Hippocampal formation (tissue), 2 donors: ENCODE data around the gene TTC38.

ENCODE experiments used
- DNase-seq, 2 donors: peaks; one replicate each; lab custom pipeline; 2025; lab: John Stamatoyannopoulos, UW

TTC38 gene

DNA sequence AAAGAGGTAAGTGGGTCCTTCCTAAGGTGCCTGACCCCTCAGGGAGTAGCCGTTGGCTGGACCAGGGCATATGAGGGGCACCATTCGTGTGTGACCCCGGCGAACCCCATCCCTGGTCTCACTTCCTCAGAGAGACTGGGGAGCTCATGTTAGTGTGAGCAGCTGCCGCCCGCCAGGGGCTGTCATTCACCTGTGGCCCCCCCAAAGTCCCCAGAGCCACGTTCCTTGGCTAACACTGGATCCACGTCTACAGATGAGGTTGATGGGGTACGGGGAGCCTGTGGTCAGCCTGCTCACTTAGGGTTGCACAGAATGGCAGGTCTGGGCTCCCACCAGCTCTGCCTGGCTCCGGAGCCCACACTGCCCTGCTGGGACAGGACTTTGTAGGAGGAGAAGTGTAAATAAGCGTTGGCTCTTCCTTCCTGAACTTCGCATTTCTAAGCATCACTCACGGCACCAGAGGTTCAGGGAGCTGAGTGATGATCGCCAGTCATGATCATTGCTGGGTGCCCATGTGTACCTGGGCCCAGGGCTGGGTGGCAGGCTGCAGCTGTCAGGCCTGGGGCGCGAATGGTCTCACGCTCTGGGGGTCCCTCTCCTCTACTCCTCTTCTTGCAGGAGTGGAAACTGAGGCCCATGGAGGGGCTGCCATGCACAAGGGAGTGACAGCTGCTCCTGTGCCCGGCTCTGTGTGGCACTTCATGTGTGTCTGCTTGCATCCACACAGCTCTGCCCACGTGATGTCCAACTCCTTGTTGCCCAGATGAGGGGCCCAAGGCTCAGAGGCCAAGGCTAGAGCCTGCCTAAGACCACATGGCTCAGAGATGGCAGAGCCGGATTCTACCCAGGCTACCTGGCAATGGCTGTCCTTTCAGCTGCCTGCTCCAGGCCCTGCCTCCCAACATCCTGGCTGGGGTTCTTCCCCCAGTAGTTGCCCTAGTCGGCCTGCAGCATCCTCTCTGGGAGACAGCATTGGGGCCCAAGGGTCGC lies 11.1 kb downstream of the TTC38 start:
- DNase-seq = no peak

DNA sequence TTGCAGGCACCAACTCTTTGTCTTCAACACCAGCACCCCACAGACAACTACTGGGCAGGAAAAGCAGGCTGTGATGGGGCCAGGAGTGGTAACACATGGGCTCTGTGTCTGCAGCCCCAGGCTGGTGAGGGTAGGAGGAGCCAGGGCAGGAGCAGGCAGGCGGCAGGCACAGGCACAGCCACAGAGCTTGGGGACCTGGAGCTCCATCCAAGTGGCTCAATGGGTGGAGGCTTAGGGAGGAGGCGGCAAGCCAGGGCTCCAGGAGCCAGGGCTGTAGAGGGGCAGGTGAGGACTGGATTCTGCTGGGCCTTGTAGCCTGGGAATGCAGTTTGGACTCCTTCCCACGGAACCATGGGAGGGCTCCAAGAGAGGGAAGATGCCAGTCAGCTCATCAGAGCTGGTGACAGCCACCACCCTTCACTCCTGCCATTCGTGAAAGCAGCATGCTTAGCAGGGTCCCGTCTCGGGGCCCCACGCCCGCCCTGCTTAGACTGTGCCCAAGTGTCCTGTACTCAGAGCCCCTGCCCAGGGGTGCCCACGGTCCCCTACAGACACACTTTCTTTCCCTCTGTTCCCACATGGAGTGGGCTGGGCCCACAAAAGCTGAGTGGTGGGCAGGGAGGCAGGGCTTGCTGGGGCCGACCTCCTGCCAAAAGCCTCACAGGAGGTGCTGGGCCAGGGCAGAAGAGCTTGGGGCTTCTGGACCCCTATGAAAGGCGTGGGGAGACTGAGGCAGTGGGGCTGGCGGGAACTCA lies 12.4 kb downstream of the TTC38 start:
- DNase-seq = no peak

DNA sequence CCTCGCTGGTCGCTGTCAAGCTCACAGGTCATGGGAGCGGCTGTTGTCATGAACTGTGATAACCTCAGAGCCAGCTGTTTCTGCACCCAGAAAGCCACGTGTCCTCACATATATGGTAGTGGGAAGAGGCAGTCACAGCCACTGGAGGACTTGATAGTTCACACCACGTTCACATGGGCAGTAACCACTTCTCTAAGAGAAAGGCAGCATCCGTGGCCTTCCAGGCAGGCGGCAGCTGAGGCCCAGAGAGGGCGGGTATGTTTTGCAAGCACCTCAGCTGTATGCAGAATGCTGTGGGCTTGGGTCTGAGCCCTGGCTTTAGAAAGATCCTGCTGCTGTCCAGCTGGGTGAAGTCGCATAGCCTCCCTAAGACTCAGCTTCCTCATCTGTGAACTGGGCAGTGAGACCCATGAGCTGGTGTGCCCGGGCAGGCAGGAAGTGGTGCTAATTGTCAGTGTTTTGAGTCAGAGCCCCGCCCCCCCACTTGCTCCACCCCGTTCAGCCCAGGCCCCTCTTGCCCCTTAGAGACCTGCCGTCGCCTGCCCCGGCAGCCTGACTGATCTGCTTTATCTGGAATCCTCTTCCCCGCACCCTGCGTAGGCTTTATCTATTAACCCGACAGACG lies 13.3 kb downstream of the TTC38 start:
- peak; percentile 14 to 60 for DNase-seq

DNA sequence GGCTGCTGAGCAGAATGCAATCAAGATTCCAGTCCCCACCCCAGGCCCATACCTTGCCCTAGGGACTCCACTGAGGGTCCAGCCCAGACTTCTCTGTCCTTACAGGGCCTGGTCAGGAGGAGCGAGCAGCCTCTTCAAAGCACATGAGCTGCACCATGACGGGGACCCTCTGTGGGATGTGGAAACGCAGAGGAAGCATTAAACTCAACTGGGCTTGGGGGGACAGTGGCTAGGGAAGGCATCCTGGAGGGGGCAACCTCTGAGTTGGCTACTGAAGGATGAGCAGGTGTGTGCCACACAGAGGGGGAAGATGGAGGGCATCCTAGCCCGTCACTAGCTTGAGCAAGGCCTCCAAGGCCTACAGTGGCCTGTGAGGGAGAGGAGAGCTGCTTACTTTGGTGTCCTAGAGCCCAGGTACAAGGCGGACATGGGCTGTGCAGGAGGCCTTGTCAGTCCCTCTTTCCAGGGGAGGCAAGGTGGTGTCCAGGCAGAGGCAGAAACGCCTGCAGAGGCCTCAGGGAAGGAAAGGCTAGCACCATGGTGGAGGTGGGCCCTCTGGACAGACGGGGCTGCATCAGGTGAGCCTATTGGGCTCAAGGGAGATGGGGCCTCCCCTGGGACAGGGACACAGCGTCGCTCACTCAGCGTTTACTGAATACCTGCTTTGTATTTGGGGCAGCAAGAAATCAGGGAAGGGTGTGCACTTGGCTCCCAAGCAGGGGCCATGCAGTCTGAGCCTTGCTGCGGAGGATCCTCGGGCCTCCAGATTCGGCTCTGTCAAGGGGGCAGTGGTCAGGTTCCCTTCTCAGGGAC lies 14.3 kb downstream of the TTC38 start:
- no peak for DNase-seq

DNA sequence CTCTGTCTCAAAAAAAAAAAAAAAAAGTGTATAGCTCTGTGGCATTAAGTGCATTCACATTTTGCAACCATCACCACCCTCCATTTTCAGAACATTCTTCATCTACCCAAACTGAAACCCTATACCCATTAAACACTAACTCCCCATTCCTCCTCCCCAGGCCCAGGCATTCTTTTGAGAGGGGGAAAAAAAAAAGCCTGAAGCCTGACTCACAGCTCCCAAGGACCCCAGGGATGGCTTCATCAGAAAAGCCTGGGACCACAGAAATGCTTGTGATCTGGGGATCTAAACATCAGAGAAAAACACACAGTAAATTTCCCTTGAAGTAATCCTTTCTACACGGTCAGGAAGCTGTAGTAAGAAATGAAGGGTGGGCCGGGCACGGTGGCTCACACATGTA lies 18.2 kb downstream of the TTC38 start:
- DNase-seq = no peak

DNA sequence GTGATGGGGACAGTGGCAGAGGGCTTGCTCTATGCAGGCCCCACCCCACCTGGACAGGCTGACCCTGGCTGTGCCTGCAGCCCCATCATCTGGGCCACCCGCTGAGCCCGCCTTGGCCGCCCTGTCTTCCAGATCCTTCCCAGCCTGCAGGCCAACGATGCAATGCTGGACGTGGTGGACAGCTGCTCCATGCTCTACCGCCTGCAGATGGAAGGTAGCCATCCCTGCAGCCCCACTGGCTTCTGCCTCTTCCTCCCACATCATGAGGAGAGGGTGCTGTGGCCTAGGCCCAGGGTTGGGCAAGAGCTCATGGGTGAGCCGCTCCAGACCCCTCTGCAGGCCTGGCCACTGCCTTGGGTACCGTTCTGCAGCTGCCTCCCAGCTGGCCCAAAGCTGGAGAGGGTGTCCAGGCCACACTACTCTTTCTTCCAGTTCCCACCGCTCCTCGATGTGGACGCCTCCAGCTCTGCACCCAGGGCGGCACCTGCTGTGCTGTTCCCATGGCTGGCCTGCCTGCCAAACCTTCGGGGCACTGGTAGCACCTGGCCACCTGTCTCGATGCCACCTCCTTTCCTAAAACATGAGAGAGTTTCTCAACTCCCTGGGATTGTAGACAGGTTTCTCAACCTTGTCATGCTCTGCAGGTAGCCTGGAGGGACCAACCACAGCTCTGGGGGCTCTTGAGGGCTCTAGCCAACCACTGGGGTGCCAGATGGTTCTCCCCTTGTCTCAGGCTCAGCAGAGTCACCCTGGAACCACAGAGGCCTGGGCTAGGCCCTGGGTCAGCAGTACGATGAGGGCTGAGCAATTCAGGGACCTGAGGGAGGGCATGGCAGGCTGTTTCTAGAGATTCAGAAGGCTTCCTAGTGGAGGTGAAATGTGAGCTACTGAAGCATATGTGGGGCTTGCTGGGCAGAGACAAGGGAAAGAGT lies 19.4 kb downstream of the TTC38 start:
- DNase-seq = no peak

DNA sequence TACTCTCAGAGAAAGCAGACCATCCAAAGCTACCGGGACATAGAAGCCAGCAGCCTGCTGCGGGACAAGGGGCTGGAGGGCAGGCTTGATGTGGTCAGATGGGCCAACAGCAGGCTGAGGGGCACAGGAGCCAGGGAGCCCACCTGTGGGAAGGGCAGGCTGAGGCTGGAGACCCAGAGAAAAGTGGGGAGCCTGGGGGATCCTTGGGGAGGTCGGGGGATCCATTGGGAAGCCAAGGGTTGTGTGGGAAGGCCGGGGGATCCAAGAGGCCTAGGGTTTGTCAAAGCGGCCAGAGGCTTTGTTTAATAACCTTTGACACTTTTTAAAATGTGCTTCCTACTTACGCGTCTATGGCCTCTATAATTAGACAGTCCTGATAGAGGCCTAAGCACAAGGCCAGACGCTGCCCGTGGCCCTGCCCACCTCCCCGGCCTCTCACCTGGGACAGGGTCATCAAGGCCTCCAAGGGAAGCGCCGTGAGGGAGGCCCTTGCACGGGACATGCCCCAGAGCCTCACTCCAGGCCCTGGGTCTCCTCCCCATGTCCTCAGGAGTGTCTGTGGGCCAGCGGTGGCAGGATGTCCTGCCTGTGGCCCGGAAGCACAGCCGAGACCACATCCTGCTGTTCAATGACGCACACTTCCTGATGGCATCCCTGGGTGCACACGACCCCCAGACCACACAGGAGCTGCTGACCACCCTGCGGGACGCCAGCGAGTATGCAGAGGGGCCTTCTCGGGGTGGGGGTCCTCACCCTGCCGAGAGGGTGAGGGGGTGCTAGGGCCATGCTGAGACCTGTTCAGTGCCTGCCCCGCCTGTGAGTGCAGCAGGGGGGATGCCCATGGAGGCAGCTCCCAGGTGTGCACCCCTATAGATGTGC lies 20.3 kb downstream of the TTC38 start:
- DNase-seq = no peak

DNA sequence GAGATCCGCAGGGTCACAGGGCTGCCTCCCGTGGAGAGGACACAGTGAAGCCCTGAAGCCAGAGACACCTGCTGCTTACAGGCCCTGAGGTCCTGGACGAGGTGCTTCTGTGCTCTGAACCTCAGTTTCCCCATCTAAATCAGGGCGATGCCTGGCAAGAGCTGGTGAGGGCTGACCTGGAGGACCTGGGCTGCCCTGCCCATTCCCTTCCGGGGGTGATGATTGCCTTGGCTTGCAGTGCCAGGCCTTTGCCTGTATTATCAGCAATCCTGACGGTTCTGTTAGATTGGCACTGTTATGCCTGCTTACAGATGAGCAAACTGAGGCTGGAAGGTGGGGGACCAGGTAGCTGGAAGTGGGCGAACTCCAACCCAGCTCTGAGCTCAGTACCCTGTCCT lies 21.0 kb downstream of the TTC38 start:
- DNase-seq = no peak

DNA sequence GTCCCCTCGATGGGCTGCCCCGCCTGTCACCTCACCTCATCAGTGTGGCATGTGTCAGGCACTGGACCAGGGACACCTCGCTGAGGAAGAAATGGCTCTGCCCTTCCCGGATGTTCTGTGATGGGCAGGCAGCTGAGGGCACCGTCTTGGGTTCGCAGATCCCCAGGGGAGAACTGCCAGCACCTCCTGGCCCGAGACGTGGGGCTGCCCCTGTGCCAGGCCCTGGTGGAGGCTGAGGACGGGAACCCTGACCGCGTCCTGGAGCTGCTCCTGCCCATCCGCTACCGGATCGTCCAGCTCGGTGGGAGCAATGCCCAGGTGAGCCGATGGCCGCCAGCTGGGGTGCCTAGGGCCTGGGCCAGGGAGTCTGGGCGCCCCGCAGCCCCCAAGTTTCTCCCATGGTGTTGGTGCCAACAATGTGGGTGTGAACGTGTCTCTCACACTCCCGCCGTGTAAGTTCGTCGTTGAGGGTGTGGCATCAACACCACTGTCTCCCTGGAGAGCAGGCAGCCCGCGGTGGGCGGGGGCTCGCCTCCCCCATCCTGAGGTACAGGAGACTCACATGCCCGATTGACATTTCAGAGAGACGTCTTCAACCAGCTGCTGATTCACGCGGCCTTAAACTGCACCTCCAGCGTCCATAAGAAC lies 21.6 kb downstream of the TTC38 start:
- DNase-seq = no peak

DNA sequence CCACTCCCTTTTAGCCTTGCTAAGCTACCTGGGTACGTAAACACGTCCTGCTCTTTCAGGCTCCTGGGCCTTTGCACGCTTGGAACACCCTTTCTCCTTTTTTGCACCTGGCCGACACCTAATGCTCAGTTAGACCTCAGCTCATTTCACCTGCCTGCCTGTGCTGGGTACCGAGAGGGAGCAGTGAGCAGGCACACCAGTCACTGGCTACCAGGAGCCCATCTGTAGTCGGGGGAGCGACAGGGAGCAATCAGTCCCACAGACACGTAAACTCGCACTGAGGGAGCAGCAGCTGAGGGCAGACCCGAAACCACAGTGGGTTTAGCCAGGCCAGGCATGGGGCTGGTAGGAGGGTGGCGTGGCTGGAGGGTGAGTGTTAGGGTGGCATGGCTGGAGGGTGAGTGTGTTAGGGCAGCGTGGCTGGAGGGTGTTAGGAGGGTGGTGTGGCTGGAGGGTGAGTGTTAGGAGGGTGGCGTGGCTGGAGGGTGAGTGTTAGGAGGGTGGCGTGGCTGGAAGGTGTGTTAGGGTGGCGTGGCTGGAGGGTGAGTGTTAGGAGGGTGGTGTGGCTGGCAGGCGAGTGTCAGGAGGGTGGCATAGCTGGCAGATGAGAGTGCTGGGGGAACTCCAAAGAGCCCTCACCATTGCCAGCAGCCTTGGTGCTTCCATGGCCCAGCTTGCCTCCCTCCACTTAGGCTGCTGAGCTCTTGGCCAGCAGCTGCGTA lies 22.5 kb downstream of the TTC38 start:
- DNase-seq = no peak

DNA sequence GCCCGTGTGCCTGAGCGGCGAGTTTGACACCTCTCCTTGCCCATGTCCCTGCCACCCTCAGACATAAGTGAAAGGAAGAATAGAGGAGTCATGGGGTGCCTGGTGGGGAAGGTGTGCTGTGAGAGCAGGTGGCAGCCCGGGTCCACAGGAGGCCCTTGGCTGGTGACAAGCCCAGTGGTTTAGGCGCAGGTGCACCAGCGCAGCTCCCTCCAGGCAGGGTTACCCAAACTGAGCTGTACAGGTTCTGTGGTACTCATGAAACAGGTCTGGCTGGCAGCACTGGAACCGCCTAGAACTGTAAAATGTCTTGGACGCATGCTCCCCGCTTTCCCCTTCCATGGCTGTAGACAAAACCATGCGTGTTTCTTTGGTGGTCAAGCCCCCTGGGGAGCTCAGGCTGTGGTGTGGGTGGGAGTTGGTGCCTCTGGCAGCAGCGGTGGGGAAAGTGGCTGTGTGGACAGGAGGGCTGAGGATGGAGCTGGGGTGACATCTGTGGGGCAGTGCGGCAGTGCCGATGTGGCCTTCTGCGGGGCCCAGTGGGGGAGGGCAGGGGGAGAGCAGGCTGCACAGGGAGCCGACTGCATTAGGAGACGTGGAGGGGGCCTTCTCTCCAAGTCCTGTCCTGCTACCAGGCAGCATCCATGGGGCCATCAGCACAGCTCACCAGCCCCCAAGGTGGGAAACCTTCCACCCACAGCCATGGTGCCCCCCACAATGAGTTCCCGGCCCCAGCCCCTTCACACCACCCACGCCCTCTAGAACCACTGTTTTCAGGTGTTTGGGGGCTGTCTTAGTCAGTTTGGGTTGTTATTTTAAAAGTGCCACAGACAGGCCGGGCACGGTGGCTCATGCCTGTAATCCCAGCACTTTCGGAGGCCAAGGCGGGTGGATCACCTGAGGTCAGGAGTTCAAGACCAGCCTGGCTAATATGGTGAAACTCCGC lies 23.3 kb downstream of the TTC38 start:
- no peak for DNase-seq

DNA sequence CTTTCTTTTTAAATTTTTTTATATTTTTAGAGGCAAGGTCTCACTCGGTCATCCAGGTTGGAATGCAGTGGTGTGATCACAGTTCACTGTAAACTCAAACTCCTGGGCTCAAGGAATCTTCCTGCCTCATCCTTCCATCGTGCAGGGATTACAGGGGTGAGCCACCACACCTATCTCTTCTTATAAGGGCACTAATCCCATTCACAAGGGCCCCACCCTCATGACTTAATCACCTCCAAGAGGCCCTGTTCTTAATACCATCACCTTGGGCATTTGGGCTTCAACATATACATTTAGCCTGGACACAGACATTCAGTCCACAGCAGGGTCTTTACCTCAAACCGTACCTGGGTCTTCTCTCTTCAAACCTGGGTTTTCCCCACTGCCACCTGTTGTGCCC lies 24.4 kb downstream of the TTC38 start:
- DNase-seq = no peak

DNA sequence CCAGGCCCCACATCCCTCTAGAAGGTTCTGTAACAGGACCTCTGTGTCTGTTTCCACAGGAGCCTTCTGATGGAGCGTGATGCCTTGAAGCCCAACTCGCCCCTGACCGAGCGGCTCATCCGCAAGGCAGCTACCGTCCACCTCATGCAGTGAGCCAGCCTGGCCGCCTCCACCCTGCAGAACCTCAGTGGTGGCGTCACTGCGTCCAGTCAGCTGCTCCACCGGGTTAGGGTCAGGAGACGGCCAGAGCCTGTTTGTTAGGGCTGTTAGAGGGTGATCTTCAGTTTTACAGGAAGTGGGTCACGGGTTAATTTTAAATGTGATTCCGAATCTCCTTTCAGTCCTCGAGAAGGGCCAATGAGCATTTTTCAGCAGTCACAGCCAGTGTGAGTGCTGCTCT lies 24.9 kb downstream of the TTC38 start:
- DNase-seq = no peak

DNA sequence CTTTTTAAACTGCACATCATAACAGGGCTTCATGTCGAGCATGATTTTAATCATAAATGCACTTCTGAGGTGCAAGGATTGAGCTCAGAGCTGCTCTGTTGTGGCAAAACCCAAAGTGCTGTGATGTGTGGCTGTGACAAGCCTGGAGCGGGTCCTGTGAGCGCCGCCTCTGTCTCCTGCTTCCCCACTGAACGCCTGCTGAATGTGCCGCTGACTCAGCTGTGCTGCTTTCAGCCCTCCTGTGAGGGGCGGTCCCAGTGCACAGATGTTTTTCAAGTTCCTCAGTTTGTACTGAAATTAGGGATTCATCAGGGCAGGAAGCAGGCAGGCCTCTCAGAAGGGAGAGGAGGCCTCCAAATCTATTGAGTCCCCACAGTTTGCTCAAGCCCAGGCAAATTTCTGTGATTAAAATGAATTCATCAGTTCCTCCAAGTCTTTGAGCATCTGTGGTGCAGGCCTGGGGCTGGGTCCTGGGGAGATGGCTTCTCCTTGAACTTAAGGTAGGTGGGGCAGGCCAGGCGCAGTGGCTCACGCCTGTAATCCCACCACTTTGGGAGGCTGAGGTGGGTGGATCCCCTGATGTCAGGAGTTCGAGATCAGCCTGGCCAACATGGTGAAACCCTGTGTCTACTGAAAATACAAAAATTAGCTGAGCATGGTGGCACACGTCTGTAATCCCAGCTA lies 25.9 kb downstream of the TTC38 start:
- DNase-seq = peak; percentile 5 to 22

DNA sequence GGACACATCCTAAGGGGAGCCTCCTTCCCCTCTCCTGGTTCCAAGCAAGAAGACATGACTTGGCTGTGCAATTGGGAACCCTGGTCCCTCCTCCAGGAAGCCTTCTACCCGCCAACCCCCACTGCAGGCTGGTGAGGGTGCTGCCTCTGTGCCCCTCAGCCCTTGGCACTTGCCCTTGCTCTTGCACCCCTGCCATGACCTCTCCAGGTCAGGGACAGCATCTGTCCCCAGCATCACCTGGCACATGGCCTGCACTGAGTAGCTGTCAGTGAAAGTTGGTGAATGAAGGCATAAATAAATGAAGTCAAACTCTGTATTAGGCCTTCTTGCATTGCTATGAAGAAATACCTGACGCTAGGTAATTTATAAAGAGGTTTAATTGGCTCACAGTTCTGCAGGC lies 27.0 kb downstream of the TTC38 start:
- DNase-seq = no peak

DNA sequence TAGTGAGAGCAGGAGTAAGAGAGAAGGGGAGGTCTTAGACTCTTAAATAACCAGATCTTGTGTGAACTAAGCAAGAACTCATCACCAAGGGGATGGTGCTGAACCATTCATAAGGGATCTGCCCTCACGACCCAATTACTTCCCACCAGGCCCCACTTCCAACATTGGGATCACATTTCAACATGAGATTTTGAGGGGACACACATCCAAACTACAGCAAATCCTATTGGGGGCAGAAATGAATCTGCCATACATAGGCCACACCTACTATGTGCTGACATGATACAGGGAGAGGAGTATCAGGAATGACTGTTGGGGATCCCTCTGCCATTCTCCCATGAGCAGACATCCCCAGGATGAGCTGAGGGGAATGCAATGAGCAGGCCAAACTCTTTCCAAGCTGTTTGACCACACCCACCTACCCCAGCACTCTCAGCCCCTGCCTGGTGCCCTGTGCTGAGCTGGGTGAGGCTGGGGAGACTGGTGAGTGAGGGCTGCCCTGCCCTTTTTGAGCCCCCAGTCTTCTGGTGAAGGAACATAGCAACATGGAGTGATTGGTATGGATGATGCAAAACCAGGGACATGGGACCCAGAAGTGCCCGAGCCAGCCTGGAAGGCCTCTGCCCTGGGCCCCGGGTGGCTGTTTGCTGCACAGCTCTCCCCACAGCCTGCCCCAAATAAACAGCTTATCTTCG lies 27.6 kb downstream of the TTC38 start:
- no peak for DNase-seq
